IPS-NIHi7 (cell line): ENCODE data around the gene CLDND1.
"Not testable (repeated sequence)": the region's sequence is repeated elsewhere in the genome, so short reads cannot be mapped to it uniquely, and the experiment has no call there.

Source experiments
- DNase-seq: peaks from one replicate; pipeline ENCODE4 v3.0.0; 2012; ENCODE audit warnings: mixed read lengths; ENCODE audit errors: extremely low spot score

CLDND1 gene

GRCh38 chr3:98522544-98523281 is at the start of gene CLDND1:
CLDND1 (minus strand) TSS chr3:98522902; CDS start chr3:98521424, 1,478 bp downstream.
- peak; percentile 96 for DNase-seq

GRCh38 chr3:98568402-98568801 is 45.7 kb upstream of the CLDND1 start:
- no peak for DNase-seq

GRCh38 chr3:98567666-98568270 is 45.1 kb upstream of the CLDND1 start:
- no peak for DNase-seq

- no peak for DNase-seq
Observed at GRCh38 chr3:98565843-98566242, 43.1 kb upstream of the CLDND1 start.

GRCh38 chr3:98565237-98565643 is 42.5 kb upstream of the CLDND1 start:
- DNase-seq: no peak

- DNase-seq: no peak
Observed at GRCh38 chr3:98564282-98565005, 41.7 kb upstream of the CLDND1 start.

GRCh38 chr3:98563661-98564281 is 41.1 kb upstream of the CLDND1 start:
- DNase-seq: no peak

GRCh38 chr3:98561727-98562521 is 39.2 kb upstream of the CLDND1 start:
- no peak for DNase-seq

- no peak for DNase-seq
Observed at GRCh38 chr3:98560911-98561310, 38.2 kb upstream of the CLDND1 start.

GRCh38 chr3:98559769-98560168 is 37.1 kb upstream of the CLDND1 start:
- DNase-seq: not testable (repeated sequence)

- no peak for DNase-seq
Observed at GRCh38 chr3:98558100-98558827, 35.6 kb upstream of the CLDND1 start.

- no peak for DNase-seq
Observed at GRCh38 chr3:98557324-98558010, 34.8 kb upstream of the CLDND1 start.

- no peak for DNase-seq
Observed at GRCh38 chr3:98556164-98557130, 33.7 kb upstream of the CLDND1 start.

- DNase-seq: no peak
Observed at GRCh38 chr3:98555025-98555379, 32.3 kb upstream of the CLDND1 start.

- DNase-seq: no peak
Observed at GRCh38 chr3:98554580-98554979, 31.9 kb upstream of the CLDND1 start.

- no peak for DNase-seq
Observed at GRCh38 chr3:98553753-98554152, 31.1 kb upstream of the CLDND1 start.

GRCh38 chr3:98553021-98553563 is 30.4 kb upstream of the CLDND1 start:
- DNase-seq: no peak

- no peak for DNase-seq
Observed at GRCh38 chr3:98552232-98553020, 29.7 kb upstream of the CLDND1 start.
